A549 (cell line): ENCODE data around the gene SORCS3.

ENCODE experiments used
- CHD2 ChIP-seq: fragments of 150-350 bp; IDR thresholded peaks from 2 replicates; pipeline ENCODE4 v1.6.1; 2014; ENCODE audit warnings: low read length; ENCODE audit not compliant: partially characterized antibody
- EP300 ChIP-seq, 2 experiments: fragments of >200 bp; sonication (Bioruptor Twin); formaldehyde crosslinking; IDR thresholded peaks; 2 replicates in 1 of 2; 3 replicates in 1 of 2; pipeline ENCODE4 v1.6.1; 2016 to 2017
- KDM1A ChIP-seq: fragments of 200-600 bp; sonication (generic); IDR thresholded peaks from 2 replicates; pipeline ENCODE4 v1.6.1; 2016; ENCODE audit warnings: low read depth, mild to moderate bottlenecking
- POLR2A ChIP-seq: IDR thresholded peaks from 2 replicates; pipeline ENCODE4 v1.6.1; 2012; ENCODE audit warnings: mild to moderate bottlenecking, low read length
- REST ChIP-seq: fragments of 200-600 bp; sonication (generic); IDR thresholded peaks from 2 replicates; pipeline ENCODE4 v1.6.1; 2016; ENCODE audit warnings: antibody characterized with exemption, mild to moderate bottlenecking, moderate library complexity
- RNF2 ChIP-seq: fragments of 200-600 bp; sonication (generic); IDR thresholded peaks from 2 replicates; pipeline ENCODE4 v1.6.1; 2016; ENCODE audit warnings: low read depth, mild to moderate bottlenecking, antibody characterized with exemption, moderate library complexity, borderline replicate concordance
- TF ChIP-seq, protein P1 (sequence below): fragments of >200 bp; sonication (Bioruptor Twin); formaldehyde crosslinking; IDR thresholded peaks from 3 replicates; pipeline ENCODE4 v1.5.1; 2016

DNA sequence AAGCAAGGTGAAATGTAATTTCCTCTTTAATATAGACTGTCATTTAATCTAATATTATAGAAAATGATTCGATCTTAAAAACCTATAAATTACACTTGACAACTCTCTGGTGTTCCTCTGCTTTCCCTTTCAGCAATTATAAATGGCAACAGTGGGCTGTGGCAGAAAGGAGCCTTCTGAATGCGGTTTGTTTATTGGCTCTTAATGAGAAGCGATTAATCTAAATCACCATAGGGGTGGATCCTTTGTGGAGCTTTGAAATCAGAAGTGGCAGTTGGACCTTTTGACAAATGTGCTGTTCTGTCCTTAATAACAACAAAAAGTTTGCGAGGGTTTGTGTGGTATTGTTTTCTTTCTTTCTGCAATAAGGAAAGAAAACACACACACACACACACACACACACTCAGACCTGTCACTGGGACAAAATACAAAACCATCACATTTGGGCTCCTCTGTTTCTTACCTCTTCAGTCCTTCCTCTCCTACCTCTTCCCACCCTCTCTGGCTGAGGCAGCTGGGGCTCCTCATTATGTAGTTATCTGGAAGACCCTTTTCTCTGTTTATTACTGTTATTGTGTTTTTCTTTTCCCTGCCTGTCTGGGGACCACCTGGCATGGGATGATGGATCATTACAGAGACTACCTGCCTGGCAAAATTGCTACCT lies 316.2 kb downstream of the SORCS3 start:
- TF ChIP-seq, protein P1, sequence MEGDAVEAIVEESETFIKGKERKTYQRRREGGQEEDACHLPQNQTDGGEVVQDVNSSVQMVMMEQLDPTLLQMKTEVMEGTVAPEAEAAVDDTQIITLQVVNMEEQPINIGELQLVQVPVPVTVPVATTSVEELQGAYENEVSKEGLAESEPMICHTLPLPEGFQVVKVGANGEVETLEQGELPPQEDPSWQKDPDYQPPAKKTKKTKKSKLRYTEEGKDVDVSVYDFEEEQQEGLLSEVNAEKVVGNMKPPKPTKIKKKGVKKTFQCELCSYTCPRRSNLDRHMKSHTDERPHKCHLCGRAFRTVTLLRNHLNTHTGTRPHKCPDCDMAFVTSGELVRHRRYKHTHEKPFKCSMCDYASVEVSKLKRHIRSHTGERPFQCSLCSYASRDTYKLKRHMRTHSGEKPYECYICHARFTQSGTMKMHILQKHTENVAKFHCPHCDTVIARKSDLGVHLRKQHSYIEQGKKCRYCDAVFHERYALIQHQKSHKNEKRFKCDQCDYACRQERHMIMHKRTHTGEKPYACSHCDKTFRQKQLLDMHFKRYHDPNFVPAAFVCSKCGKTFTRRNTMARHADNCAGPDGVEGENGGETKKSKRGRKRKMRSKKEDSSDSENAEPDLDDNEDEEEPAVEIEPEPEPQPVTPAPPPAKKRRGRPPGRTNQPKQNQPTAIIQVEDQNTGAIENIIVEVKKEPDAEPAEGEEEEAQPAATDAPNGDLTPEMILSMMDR, result no peak
- no peak for TF ChIP-seq POLR2A
- TF ChIP-seq REST, result no peak
- no peak for TF ChIP-seq CHD2
- no peak for TF ChIP-seq KDM1A
- no peak for TF ChIP-seq EP300 (IDR thresholded peaks at IDR 0.05)
- TF ChIP-seq RNF2, result no peak
